Measurements from ENCODE around the gene PNISR.

The PNISR gene

GRCh38 chr6:99397287-99397686 lies 27.8 kb downstream of the PNISR start:
- H3K4me3 ChIP-seq (ENCODE audit: low read depth, low read length) = no peak overlapping the region
- peaks cover 3% of the 10 kb centered on the region for H3K36me3 ChIP-seq (ENCODE audit: control insufficient read depth, insufficient read depth, low read length)
- no peaks in the 10 kb centered on the region for H3K9me3 ChIP-seq (ENCODE audit: control insufficient read depth, insufficient read depth, low read length)
- H3K27me3 ChIP-seq (ENCODE audit: control insufficient read depth, insufficient read depth, low read length) = no peaks in the 10 kb centered on the region
- H3K9ac ChIP-seq (ENCODE audit: low read depth, low read length) = no peak overlapping the region
- H3K4me1 ChIP-seq (ENCODE audit: control insufficient read depth, insufficient read depth, low read length) = peaks cover 2% of the 10 kb centered on the region

DNA sequence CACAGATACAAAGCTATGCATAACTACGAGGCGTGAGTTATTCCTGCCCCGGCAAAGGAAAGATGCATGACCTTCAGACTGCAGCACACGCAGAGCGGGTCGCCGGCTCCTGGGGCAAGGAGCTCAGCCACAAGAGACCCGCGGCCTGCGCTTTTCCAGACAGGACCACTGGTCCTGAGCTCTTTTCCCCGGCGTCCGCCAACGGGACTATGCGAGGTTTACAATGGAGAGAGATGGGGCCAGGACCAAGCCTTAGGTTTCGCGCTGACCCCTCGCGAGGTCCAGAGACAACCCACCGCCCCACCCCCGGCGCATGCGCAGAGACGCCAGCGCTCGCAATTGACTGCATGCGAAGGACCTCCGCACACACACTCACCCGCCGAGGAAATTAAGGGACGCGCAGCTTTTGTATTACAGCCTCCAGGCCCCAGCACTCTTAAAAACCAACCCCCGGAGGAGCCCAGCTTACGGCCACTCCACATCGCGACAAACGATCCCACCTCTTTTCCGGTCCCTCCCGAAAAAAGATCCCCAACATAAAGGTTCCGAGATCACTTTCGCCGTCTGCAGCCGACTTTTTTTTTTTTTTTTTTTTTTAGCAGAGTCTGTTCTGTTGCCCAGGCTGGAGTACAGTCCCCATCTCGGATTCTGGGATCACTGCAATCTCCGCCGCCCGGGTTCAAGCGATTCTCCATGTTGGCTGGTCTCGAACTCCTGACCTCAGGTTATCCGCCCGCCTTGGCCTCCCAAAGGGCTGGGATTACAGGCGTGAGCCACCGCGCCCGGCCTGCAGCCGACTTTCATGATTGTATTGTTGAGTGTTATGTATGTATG lies 31.2 kb downstream of the PNISR start, which contains the start of gene COQ3:
COQ3 (minus strand) TSS at position 498 of the 834 bp plus-strand sequence; CDS start at position 482, 16 bp downstream.
- H3K4me1 ChIP-seq (ENCODE audit: control insufficient read depth, insufficient read depth, low read length) = peaks cover 2% of the 10 kb centered on the region
- H3K36me3 ChIP-seq (ENCODE audit: control insufficient read depth, insufficient read depth, low read length) = no peaks in the 10 kb centered on the region
- H3K9me3 ChIP-seq (ENCODE audit: control insufficient read depth, insufficient read depth, low read length) = no peaks in the 10 kb centered on the region
- peak within 1 kb of the TSS; percentile 97 for H3K9ac ChIP-seq (ENCODE audit: low read depth, low read length)
- H3K4me3 ChIP-seq (ENCODE audit: low read depth, low read length) = peak within 1 kb of the TSS; percentile 91
- no peaks in the 10 kb centered on the region for H3K27me3 ChIP-seq (ENCODE audit: control insufficient read depth, insufficient read depth, low read length)

GRCh38 chr6:99393366-99393697 lies 31.8 kb downstream of the PNISR start:
- no peaks in the 10 kb centered on the region for H3K9me3 ChIP-seq (ENCODE audit: control insufficient read depth, insufficient read depth, low read length)
- no peaks in the 10 kb centered on the region for H3K36me3 ChIP-seq (ENCODE audit: control insufficient read depth, insufficient read depth, low read length)
- peaks cover 2% of the 10 kb centered on the region for H3K4me1 ChIP-seq (ENCODE audit: control insufficient read depth, insufficient read depth, low read length)
- no peaks in the 10 kb centered on the region for H3K27me3 ChIP-seq (ENCODE audit: control insufficient read depth, insufficient read depth, low read length)
- H3K4me3 ChIP-seq (ENCODE audit: low read depth, low read length) = peak overlapping the region; percentile 91
- peak overlapping the region; percentile 97 for H3K9ac ChIP-seq (ENCODE audit: low read depth, low read length)

GRCh38 chr6:99390896-99391295 lies 34.2 kb downstream of the PNISR start:
- no peaks in the 10 kb centered on the region for H3K27me3 ChIP-seq (ENCODE audit: control insufficient read depth, insufficient read depth, low read length)
- no peak overlapping the region for H3K4me3 ChIP-seq (ENCODE audit: low read depth, low read length)
- no peaks in the 10 kb centered on the region for H3K36me3 ChIP-seq (ENCODE audit: control insufficient read depth, insufficient read depth, low read length)
- H3K9ac ChIP-seq (ENCODE audit: low read depth, low read length) = no peak overlapping the region
- H3K9me3 ChIP-seq (ENCODE audit: control insufficient read depth, insufficient read depth, low read length) = no peaks in the 10 kb centered on the region
- H3K4me1 ChIP-seq (ENCODE audit: control insufficient read depth, insufficient read depth, low read length) = peaks cover 2% of the 10 kb centered on the region

DNA sequence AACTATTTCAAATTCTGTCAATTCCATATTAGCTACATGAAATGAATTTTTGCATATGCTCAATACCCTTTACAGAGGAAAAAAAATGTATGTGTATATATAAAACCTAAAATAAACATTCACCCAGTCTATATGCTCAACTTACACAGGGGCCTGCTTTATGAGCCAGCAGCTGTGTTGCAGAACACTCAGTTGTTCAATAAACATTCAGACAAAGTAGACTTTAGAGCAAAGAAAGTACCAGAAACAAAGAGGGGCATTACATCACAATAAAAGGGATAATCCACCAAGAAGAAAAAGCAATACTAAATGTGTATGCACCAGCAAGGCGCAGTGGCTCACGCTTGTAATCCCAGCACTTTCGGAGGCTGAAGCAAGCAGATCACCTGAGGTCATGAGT lies 40.6 kb downstream of the PNISR start:
- H3K9me3 ChIP-seq (ENCODE audit: control insufficient read depth, insufficient read depth, low read length) = no peaks in the 10 kb centered on the region
- no peak overlapping the region for H3K4me3 ChIP-seq (ENCODE audit: low read depth, low read length)
- no peak overlapping the region for H3K9ac ChIP-seq (ENCODE audit: low read depth, low read length)

DNA sequence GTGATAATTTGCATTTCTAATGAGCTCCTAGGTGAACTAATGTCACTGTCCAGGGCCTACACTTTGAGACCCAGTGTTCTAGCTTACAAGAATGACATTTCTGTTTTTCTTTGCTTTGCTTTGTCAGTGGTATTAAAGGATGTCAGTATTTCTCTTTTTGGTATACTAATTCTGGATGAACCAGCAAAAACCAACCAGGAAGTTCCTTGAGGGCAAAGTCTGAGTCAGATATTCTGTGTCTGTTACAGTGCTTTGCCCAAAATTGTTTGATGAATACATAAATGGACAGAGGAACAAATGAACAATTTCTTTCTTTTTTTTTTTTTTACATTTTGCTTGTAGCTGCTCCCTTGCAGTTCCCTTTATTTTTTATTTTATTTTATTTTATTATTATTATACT lies 46.5 kb downstream of the PNISR start:
- H3K9me3 ChIP-seq (ENCODE audit: control insufficient read depth, insufficient read depth, low read length) = no peaks in the 10 kb centered on the region
- H3K4me1 ChIP-seq (ENCODE audit: control insufficient read depth, insufficient read depth, low read length) = no peaks in the 10 kb centered on the region
- no peak overlapping the region for H3K4me3 ChIP-seq (ENCODE audit: low read depth, low read length)
- no peaks in the 10 kb centered on the region for H3K36me3 ChIP-seq (ENCODE audit: control insufficient read depth, insufficient read depth, low read length)
- no peaks in the 10 kb centered on the region for H3K27me3 ChIP-seq (ENCODE audit: control insufficient read depth, insufficient read depth, low read length)
- H3K9ac ChIP-seq (ENCODE audit: low read depth, low read length) = no peak overlapping the region

More for the DNA sequence above, 40.6 kb downstream of the PNISR start:
- H3K36me3 ChIP-seq (ENCODE audit: control insufficient read depth, insufficient read depth, low read length) = no peaks in the 10 kb centered on the region
- no peaks in the 10 kb centered on the region for H3K4me1 ChIP-seq (ENCODE audit: control insufficient read depth, insufficient read depth, low read length)
- H3K27me3 ChIP-seq (ENCODE audit: control insufficient read depth, insufficient read depth, low read length) = no peaks in the 10 kb centered on the region

- Histone ChIP-seq H3K9me3 (ENCODE audit: control insufficient read depth, insufficient read depth, low read length) (no peaks in the 10 kb centered on the region), H3K9ac (ENCODE audit: low read depth, low read length) (no peak overlapping the region), H3K27me3 (ENCODE audit: control insufficient read depth, insufficient read depth, low read length) (no peaks in the 10 kb centered on the region), H3K4me3 (ENCODE audit: low read depth, low read length) (no peak overlapping the region), H3K36me3 (ENCODE audit: control insufficient read depth, insufficient read depth, low read length) (no peaks in the 10 kb centered on the region), H3K4me1 (ENCODE audit: control insufficient read depth, insufficient read depth, low read length) (peaks cover 6% of the 10 kb centered on the region)
These were observed 55.6 kb downstream of the PNISR start for GRCh38 chr6:99369533-99369932.

DNA sequence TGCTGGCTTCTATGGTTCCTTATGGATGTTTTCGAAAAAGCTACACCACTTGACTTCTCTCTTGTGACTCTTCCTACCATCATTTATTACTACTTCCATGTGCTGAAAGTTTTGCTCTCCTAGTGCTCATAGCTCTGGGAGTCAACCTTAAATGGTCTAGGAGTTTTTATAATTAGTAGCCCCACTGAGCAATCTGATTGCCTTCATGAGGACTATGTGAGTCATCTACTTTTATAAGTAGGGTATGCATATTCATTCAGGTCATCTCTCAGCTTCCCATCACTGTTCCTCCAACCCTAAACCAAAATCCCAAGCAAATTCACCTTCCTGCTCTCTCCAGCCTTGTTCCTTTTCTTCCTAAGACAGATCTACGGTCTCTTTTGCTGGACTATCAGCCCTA lies 58.3 kb downstream of the PNISR start:
- no peaks in the 10 kb centered on the region for H3K36me3 ChIP-seq (ENCODE audit: control insufficient read depth, insufficient read depth, low read length)
- no peak overlapping the region for H3K4me3 ChIP-seq (ENCODE audit: low read depth, low read length)
- no peaks in the 10 kb centered on the region for H3K27me3 ChIP-seq (ENCODE audit: control insufficient read depth, insufficient read depth, low read length)
- H3K4me1 ChIP-seq (ENCODE audit: control insufficient read depth, insufficient read depth, low read length) = peaks cover 6% of the 10 kb centered on the region
- no peak overlapping the region for H3K9ac ChIP-seq (ENCODE audit: low read depth, low read length)
- no peaks in the 10 kb centered on the region for H3K9me3 ChIP-seq (ENCODE audit: control insufficient read depth, insufficient read depth, low read length)

GRCh38 chr6:99364026-99364425 lies 61.1 kb downstream of the PNISR start:
- Histone ChIP-seq H3K4me3 (ENCODE audit: low read depth, low read length) (no peak overlapping the region), H3K4me1 (ENCODE audit: control insufficient read depth, insufficient read depth, low read length) (no peaks in the 10 kb centered on the region), H3K9me3 (ENCODE audit: control insufficient read depth, insufficient read depth, low read length) (no peaks in the 10 kb centered on the region), H3K36me3 (ENCODE audit: control insufficient read depth, insufficient read depth, low read length) (no peaks in the 10 kb centered on the region), H3K9ac (ENCODE audit: low read depth, low read length) (no peak overlapping the region), H3K27me3 (ENCODE audit: control insufficient read depth, insufficient read depth, low read length) (no peaks in the 10 kb centered on the region)

- Histone ChIP-seq H3K4me3 (ENCODE audit: low read depth, low read length) (no peak overlapping the region), H3K9ac (ENCODE audit: low read depth, low read length) (no peak overlapping the region), H3K4me1 (ENCODE audit: control insufficient read depth, insufficient read depth, low read length) (no peaks in the 10 kb centered on the region), H3K9me3 (ENCODE audit: control insufficient read depth, insufficient read depth, low read length) (no peaks in the 10 kb centered on the region), H3K27me3 (ENCODE audit: control insufficient read depth, insufficient read depth, low read length) (no peaks in the 10 kb centered on the region), H3K36me3 (ENCODE audit: control insufficient read depth, insufficient read depth, low read length) (no peaks in the 10 kb centered on the region)
These were observed 62.3 kb downstream of the PNISR start for GRCh38 chr6:99362678-99363268.

GRCh38 chr6:99359800-99360199 lies 65.3 kb downstream of the PNISR start:
- Histone ChIP-seq H3K4me3 (ENCODE audit: low read depth, low read length) (no peak overlapping the region), H3K9me3 (ENCODE audit: control insufficient read depth, insufficient read depth, low read length) (no peaks in the 10 kb centered on the region), H3K36me3 (ENCODE audit: control insufficient read depth, insufficient read depth, low read length) (no peaks in the 10 kb centered on the region), H3K27me3 (ENCODE audit: control insufficient read depth, insufficient read depth, low read length) (no peaks in the 10 kb centered on the region), H3K9ac (ENCODE audit: low read depth, low read length) (no peak overlapping the region), H3K4me1 (ENCODE audit: control insufficient read depth, insufficient read depth, low read length) (no peaks in the 10 kb centered on the region)

DNA sequence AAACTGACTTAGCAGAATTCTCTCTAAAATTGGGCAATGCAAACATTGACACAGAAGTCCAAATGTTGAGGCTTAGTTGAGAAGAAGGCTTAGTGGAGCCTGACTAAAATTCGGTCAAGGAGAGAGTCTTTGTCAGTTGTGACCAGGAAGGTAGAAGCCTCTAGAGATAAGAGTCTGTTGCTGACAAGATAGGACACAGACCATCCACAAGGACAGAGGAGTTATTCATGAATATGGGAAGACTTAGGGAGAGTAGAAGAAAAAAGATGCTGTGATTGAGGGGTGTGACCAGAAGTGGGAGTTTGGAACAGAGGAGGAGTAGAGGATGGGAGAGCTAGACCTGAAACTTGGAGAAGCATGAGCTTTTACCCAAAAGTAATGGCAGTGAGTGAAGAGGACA lies 68.5 kb downstream of the PNISR start:
- Histone ChIP-seq H3K4me1 (ENCODE audit: control insufficient read depth, insufficient read depth, low read length) (no peaks in the 10 kb centered on the region), H3K36me3 (ENCODE audit: control insufficient read depth, insufficient read depth, low read length) (no peaks in the 10 kb centered on the region), H3K9ac (ENCODE audit: low read depth, low read length) (no peak overlapping the region), H3K9me3 (ENCODE audit: control insufficient read depth, insufficient read depth, low read length) (no peaks in the 10 kb centered on the region), H3K27me3 (ENCODE audit: control insufficient read depth, insufficient read depth, low read length) (no peaks in the 10 kb centered on the region), H3K4me3 (ENCODE audit: low read depth, low read length) (no peak overlapping the region)
